NB4 (cell line): Measurements from ENCODE around the gene NARF.
"Not testable (repeated sequence)": the region's sequence is repeated elsewhere in the genome, so short reads cannot be mapped to it uniquely, and the experiment has no call there.

Source experiments
- DNase-seq: peaks from one replicate; pipeline ENCODE4 v3.0.0; 2010; ENCODE audit warnings: low read depth
- H3K4me3 ChIP-seq: one replicate; pipeline ENCODE4 v1.5.1; 2011; ENCODE audit warnings: mild to moderate bottlenecking, low read depth, low read length, moderate library complexity
- CTCF ChIP-seq: IDR thresholded peaks from one replicate; pipeline ENCODE4 v1.5.1; 2012; ENCODE audit warnings: low read depth, low read length
- MAX ChIP-seq: IDR thresholded peaks from 2 replicates; pipeline ENCODE4 v1.6.1; 2011; ENCODE audit warnings: low read depth, low read length
- MYC ChIP-seq: IDR thresholded peaks from 2 replicates; pipeline ENCODE4 v1.6.1; 2011; ENCODE audit warnings: low read depth, low read length
- POLR2A ChIP-seq: IDR thresholded peaks from 2 replicates; pipeline ENCODE4 v1.6.1; 2011; ENCODE audit warnings: mild to moderate bottlenecking; ENCODE audit not compliant: insufficient read length; ENCODE audit errors: extremely low read depth

The NARF gene

DNA sequence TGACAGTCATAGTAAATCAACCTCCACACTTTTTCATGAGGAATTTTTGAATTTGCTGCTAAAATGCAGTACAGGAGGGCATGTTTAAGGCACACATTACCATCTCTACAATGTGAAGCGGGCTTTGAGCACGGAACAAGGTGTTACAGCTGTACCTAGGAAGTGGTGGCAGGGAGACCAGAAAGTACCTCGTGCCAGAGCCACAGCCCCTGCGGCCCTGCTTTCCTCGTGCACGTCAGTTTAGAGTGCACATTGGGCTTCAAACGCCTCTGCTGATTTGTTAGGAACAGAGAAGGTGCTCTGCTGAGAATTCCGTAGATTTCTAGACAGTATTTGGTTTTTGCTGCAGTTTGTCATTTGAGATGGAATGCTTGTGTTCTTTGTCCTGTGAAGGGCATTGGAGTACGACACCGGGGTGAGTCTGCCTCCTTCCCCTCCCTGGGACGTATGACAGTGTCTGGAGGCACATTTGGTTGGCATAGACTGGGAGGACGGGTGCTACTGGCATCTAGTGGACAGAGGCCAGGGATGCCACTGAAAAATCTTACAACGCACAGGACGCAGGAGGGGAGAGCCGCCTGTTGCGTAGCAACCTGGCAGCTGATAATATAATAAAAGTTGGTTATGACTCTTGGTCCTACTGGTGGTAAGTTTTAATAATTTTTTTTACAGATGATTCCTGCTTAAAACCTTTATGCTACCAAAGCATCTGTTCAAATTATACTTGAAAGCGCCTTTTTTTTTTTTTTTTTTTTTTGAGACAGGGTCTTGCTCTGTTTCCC is 70.1 kb downstream of the NARF start:
- DNase-seq, result peak; percentile 42
- TF ChIP-seq POLR2A (no peak), MYC (no peak), CTCF (no peak), MAX (no peak)
- H3K4me3 ChIP-seq, result no peak overlapping the region

DNA sequence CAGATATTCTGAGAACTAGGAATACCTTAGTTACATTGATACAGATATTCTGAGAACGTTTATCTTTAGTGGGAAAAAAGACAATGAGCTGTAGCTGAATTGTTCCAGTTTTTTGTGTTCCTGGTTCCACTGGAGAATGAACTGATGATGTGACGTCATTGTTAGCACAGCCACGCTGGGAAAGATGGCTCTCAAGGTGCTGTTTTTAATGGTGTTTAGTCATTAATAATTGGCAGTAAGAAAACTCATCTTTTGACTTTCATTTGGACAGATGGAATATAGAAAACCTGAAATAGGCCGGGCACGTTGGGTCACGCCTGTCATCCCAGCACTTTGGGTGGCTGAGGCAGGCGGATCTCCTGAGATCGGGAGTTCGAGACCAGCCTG is 71.4 kb downstream of the NARF start:
- TF ChIP-seq POLR2A, result no peak

DNA sequence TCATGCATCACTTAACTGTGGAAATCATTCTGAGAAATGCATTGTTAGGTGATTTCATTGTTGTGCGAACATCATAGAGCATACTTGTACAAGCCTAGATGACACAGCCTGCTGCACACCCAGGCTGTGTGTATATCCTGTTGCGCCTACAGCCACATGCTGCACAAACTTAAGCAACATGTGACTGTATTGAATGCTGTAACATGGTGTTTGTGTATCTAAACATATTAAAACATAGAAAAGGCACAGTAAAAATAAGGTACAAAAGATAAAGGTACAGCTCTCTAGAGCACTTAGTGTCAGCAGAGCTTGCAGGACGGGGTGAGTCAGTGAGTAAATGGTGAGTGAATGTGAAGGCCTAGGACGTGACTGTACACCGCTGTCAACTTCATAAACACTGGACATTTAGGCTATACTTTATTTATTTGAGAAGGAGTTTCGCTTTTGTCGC is 72.9 kb downstream of the NARF start:
- TF ChIP-seq POLR2A, result no peak
- H3K4me3 ChIP-seq, result no peak overlapping the region
- DNase-seq, result no peak

More for the DNA sequence above, 71.4 kb downstream of the NARF start:
- H3K4me3 ChIP-seq, result no peak overlapping the region
- DNase-seq, result no peak

- no peak overlapping the region for H3K4me3 ChIP-seq
- DNase-seq, result peak; percentile 38
- TF ChIP-seq MYC (no peak), MAX (no peak), CTCF (no peak), POLR2A (no peak)
Observed at GRCh38 chr17:82534401-82534812, 75.9 kb downstream of the NARF start.

DNA sequence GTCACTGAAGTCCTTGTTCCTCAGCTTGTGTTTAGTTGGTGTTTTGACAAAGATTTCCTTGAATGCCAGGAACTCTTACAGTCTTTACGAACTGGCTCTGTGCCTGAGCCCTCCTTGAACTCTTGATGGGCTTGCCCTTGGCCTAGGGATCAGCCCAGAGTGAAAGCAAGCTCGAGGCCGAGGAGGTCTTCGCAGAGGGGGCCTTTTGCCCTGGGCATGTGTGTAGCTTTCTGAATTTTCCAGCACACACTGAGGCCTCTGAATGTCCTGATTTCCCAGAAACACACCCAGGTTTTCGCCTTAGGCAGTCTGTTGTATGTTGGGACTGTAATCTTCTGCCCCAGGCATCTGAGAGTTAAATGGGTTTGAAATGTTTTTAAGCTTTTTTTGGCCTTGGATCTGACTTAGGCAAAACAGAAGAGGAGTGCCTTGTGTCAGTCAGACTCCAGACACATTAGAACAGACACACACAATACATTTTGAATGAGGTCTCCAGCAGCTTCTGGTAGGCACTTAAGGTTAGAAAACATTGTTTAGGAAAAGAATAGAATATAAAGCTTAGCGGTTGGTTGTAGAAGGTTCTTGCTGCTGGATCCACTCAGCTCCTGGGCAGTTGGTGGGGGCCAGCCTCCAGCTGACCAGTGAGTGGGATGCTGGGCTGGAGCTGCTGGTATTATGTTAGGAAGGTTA is 78.1 kb downstream of the NARF start:
- H3K4me3 ChIP-seq, result no peak overlapping the region
- DNase-seq, result no peak

DNA sequence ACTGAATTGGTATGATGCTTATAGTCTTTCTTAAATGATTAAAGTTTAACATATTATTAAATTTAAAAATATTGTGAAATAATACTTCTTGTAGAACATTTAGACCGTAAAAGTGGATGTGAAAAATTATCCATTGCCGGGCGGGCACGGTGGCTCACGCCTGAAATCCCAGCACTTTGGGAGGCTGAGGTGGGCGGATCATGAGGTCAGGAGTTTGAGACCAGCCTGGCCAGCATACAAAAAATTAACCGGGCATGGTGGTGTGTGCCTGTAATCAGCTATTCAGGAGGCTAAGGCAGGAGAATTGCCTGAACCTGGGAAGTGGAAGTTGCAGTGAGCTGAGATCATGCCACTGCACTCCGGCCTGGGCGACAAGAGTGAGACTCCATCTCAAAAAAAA is 78.7 kb downstream of the NARF start:
- DNase-seq, H3K4me3 ChIP-seq: not testable (repeated sequence)

More for the DNA sequence above, 78.1 kb downstream of the NARF start:
- TF ChIP-seq MAX (no peak), MYC (no peak), CTCF (no peak), POLR2A (no peak)

GRCh38 chr17:82539076-82539475 is 80.5 kb downstream of the NARF start:
- DNase-seq, H3K4me3 ChIP-seq: not testable (repeated sequence)
